GM12878 (cell line): ENCODE data around the gene CCDC57. TPM values are rescaled to one million over a fixed set of nuclear protein-coding genes. Genes with fewer than 3 reads are reported as not detected.

Experiments
- ATAC-seq: fragments of 200-7000 bp; cut with Tn5 transposase; 3 replicates; pipeline ENCODE4 v1.9.1; 2020; ENCODE audit warnings: mild to moderate bottlenecking, moderate library complexity
- BruUV-seq: library from RNA; stranded (reverse); fragments of 400-500 nt; replicated peaks from 2 replicates; lab custom pipeline; 2021; lab: Mats Ljungman, UMichigan
- CTCF ChIA-PET: fragments of 300-600 bp; sonication (Branson Sonifier 250); formaldehyde crosslinking; extraction: SDS; loops from one replicate; lab custom pipeline; 2021; ENCODE audit warnings: inconsistent platforms; lab: Yijun Ruan, JAX
- POLR2A ChIA-PET: fragments of 350-600 bp; formaldehyde crosslinking; extraction: SDS; loops from one replicate; lab custom pipeline; 2021; ENCODE audit warnings: inconsistent platforms; lab: Charles Lee
- RAD21 ChIA-PET: fragments of 300-600 bp; sonication (Branson Sonifier 250); formaldehyde crosslinking; loops from one replicate; lab custom pipeline; 2023; ENCODE audit warnings: antibody characterized with exemption; ENCODE audit not compliant: unreplicated experiment; lab: Charles Lee
- SMC1A ChIA-PET: fragments of 300-600 bp; sonication (Branson Sonifier 250); formaldehyde crosslinking; loops from one replicate; lab custom pipeline; 2023; ENCODE audit not compliant: unreplicated experiment, uncharacterized antibody; lab: Charles Lee
- DNase-seq: peaks from one replicate; pipeline ENCODE4 v3.0.0-alpha.2; 2011; ENCODE audit warnings: low read depth, low spot score
- FAIRE-seq: peaks from 3 replicates; lab custom pipeline; 2011; peaks lifted over from hg19 to GRCh38; lab: Jason Lieb, UNC
- H2AFZ ChIP-seq: 2 replicates; pipeline ENCODE4 v1.6.0; 2011; ENCODE audit warnings: low read depth, low read length, control low read depth; ENCODE audit not compliant: control insufficient read depth
- H3K27ac ChIP-seq: 2 replicates; pipeline ENCODE4 v1.5.1; 2011; ENCODE audit warnings: control low read depth; ENCODE audit not compliant: control insufficient read depth, insufficient read depth
- H3K27me3 ChIP-seq, 2 experiments: replicated peaks in 1 of 2; 2 replicates each; pipeline versions ENCODE4 v1.6.0 to v1.6.1; 2011; ENCODE audit warnings: low read length in 1 of 2; ENCODE audit not compliant: control insufficient read depth in 2 of 2, insufficient read depth in 2 of 2
- H3K36me3 ChIP-seq, 2 experiments: 2 replicates each; pipeline ENCODE4 v1.5.1; 2011; ENCODE audit warnings: low read length in 1 of 2; ENCODE audit not compliant: control insufficient read depth in 2 of 2, insufficient read depth in 2 of 2
- H3K4me1 ChIP-seq: 2 replicates; pipeline ENCODE4 v1.6.1; 2011; ENCODE audit warnings: mild to moderate bottlenecking, low read length, moderate library complexity, mixed read lengths; ENCODE audit not compliant: control insufficient read depth, insufficient read depth
- H3K4me2 ChIP-seq: 2 replicates; pipeline ENCODE4 v1.6.0; 2011; ENCODE audit warnings: control low read depth; ENCODE audit not compliant: control insufficient read depth, insufficient read depth
- H3K4me3 ChIP-seq: fragments of 200-600 bp; sonication (generic); 2 replicates; pipeline ENCODE4 v1.5.1; 2016
- H3K79me2 ChIP-seq: 2 replicates; pipeline ENCODE4 v1.6.0; 2011; ENCODE audit warnings: low read length; ENCODE audit not compliant: control insufficient read depth, insufficient read depth
- H3K9ac ChIP-seq: 2 replicates; pipeline ENCODE4 v1.8.0; 2011; ENCODE audit warnings: low read length, control low read depth, mixed read lengths; ENCODE audit not compliant: control insufficient read depth, insufficient read depth
- H3K9me3 ChIP-seq: replicated peaks from 3 replicates; pipeline ENCODE4 v1.5.1; 2011; ENCODE audit warnings: mild to moderate bottlenecking, low read length; ENCODE audit not compliant: control insufficient read depth, insufficient read depth
- H4K20me1 ChIP-seq: 2 replicates; pipeline ENCODE4 v1.6.0; 2011; ENCODE audit not compliant: control insufficient read depth, insufficient read depth
- ASH2L ChIP-seq: fragments of 300-600, 200-600 bp; sonication (generic); IDR thresholded peaks from 2 replicates; pipeline ENCODE4 v1.6.1; 2017; ENCODE audit warnings: low read depth, mild to moderate bottlenecking, borderline replicate concordance
- ATF2 ChIP-seq: IDR thresholded peaks from 2 replicates; pipeline ENCODE4 v1.6.1; 2012; ENCODE audit warnings: low read length, inconsistent platforms
- CTCF ChIP-seq, 3 experiments: IDR thresholded peaks in 2 of 3; conservative IDR thresholded peaks in 1 of 3; 2 replicates each; pipeline ENCODE4 v1.5.1; 2011; ENCODE audit warnings: low read depth in 3 of 3, low read length in 3 of 3, mild to moderate bottlenecking in 3 of 3, control low read depth in 2 of 3, moderate library complexity in 2 of 3, inconsistent platforms in 1 of 3, mixed read lengths in 1 of 3; ENCODE audit not compliant: control insufficient read depth in 2 of 3, insufficient read depth in 1 of 3; ENCODE audit errors: extremely low read depth in 1 of 3
- IKZF2 ChIP-seq, 2 experiments: fragments of 450-650 bp; IDR thresholded peaks; 2 replicates each; pipeline ENCODE4 v1.6.1; 2017; ENCODE audit warnings: mild to moderate bottlenecking in 2 of 2, moderate library complexity in 2 of 2
- PML ChIP-seq: IDR thresholded peaks from 2 replicates; pipeline ENCODE4 v1.6.1; 2012; ENCODE audit warnings: low read length, inconsistent platforms
- SKIL ChIP-seq: fragments of 450-650 bp; IDR thresholded peaks from 2 replicates; pipeline ENCODE4 v1.6.1; 2017; ENCODE audit warnings: mild to moderate bottlenecking, low read depth, inconsistent platforms; ENCODE audit not compliant: poor library complexity, severe bottlenecking
- ZNF622 ChIP-seq: fragments of 450-650 bp; IDR thresholded peaks from 2 replicates; pipeline ENCODE4 v1.6.1; 2017; ENCODE audit warnings: mild to moderate bottlenecking, inconsistent platforms
- WGBS: methylation state at CpG from one replicate; pipeline ENCODE4 v1.1.6; 2016; ENCODE audit warnings: low lambda C conversion rate; ENCODE audit not compliant: insufficient replicate concordance, insufficient coverage; ENCODE audit errors: missing lambda C conversion rate; 5-methylcytosine and 5-hydroxymethylcytosine counted together
- in situ Hi-C: fragments of 300-500 bp; cut with MboI; formaldehyde crosslinking; loops from 9 replicates; pipeline ENCODE4 v1.14.3; 2018; ENCODE audit warnings: mixed read lengths
- intact Hi-C: fragments of 100-400 bp; cut with micrococcal nuclease; formaldehyde crosslinking; loops from one replicate; pipeline ENCODE4 v1.14.2; 2022; ENCODE audit not compliant: unreplicated experiment
- polyA plus RNA-seq, 11 experiments: library from polyadenylated mRNA; depleted of rRNA in 4 of 11; unstranded in 6 of 11; stranded (reverse) in 5 of 11; fragments of >200 nt; fragmentation: Nextera tagmentation in 4 of 11; fragmentation: Illumina TruSeq in 1 of 11; extraction: Ambion mirVana in 4 of 11; extraction: Trizol in 1 of 11; gene quantifications; 1 replicate in 1 of 11; 2 replicates in 10 of 11; pipeline versions ENCODE4 v1.2.1 to v1.2.3, GENCODE V29; 2011 to 2016; ENCODE audit warnings: inconsistent platforms in 2 of 11, missing spikeins in 2 of 11, low read depth in 1 of 11
- total RNA-seq, 4 experiments: library from RNA; depleted of rRNA in 3 of 4; stranded (reverse); fragments of >200 nt in 3 of 4; fragmentation: Illumina TruSeq in 1 of 4; extraction: Trizol in 1 of 4; gene quantifications; 2 replicates each; pipeline versions ENCODE4 v1.2.1 to v1.2.3, GENCODE V29; 2013 to 2021
- TF ChIP-seq, protein P1 (sequence below): IDR thresholded peaks from 2 replicates; pipeline ENCODE4 v1.6.1; 2011; ENCODE audit warnings: borderline replicate concordance, low read depth, mild to moderate bottlenecking, moderate library complexity, low read length; ENCODE audit not compliant: insufficient read depth, poor library complexity, severe bottlenecking
- TF ChIP-seq, protein P2 (sequence below): fragments of 450-650 bp; IDR thresholded peaks from 2 replicates; pipeline ENCODE4 v1.6.1; 2017; ENCODE audit warnings: borderline replicate concordance

Gene CCDC57
- total and polyA plus RNA-seq, 10 of the 15 experiments (the other 5 are each of a cell fraction or from before 2014, with no cell fraction given), result 5.4 to 123 (median 45.8) TPM

DNA sequence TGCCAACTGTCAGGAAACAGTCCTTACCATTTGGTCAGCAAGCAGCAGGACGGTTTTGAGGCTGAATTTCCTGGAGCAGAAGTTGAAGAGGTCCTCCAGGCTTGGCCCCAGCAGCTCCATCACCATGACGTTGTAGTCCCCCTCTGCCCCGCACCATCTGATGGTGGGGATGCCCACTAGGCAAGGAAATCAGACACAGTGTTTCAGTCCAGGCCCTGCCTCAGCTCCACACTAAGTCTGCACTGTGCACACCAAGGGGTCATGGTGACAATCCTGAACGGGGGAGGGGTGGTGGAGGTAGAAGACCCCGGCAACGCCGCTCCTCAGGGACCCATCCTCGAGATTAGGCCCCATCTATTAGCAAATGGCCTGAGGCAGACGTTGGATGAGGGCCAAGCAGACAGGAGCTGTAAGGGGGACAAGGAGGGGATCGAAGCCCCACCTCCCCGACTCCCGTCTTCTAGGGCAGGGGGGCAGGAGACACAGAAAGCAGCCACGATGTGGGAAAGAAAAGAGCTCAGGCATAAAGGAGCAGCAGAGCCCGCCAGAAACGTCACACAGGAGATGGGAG is 42.8 kb upstream of the CCDC57 start:
- Histone ChIP-seq H3K79me2 (no peaks in the 10 kb centered on the region; the same call in 1 of the 2 replicates), H3K4me3 (no peak overlapping the region), H3K9me3 (no peaks in the 10 kb centered on the region; the same call in 2 of the 3 replicates), H3K9ac (no peak overlapping the region), H3K4me2 (no peak overlapping the region), H4K20me1 (peaks cover 3% of the 10 kb centered on the region; the same call in 1 of the 2 replicates), H3K4me1 (no peaks in the 10 kb centered on the region), H3K27me3 (no peaks in the 10 kb centered on the region), H3K27ac (no peak overlapping the region), H2AFZ (no peak overlapping the region), H3K36me3 (peaks cover 39 to 42% of the 10 kb centered on the region in 2 experiments)
- SMC1A ChIA-PET, result no interaction called here
- BruUV-seq, result no TSS peak
- POLR2A ChIA-PET, result interaction anchor here (1.0 kb wide), 1 partner anchor 92 kb away, joined by 3 read pairs; no protein-coding TSS in a partner anchor
- intact Hi-C loops (no loop called here), in situ Hi-C loops (no loop called here)
- RAD21 ChIA-PET, result no interaction called here
- no peak for DNase-seq
- CTCF ChIA-PET, result interaction anchor here (0.6 to 1.2 kb wide), 2 partner anchors 28 to 53 kb away, joined by 3 read pairs; no protein-coding TSS in a partner anchor
- TF ChIP-seq SKIL (no peak), ZNF622 (no peak), IKZF2 (IDR thresholded peaks at IDR 0.05) (no peak), ATF2 (no peak), ASH2L (no peak), PML (peak; percentile 39; the same call in 1 of the 2 replicates), CTCF (IDR thresholded peaks at IDR 0.05 in 2 of 3, conservative IDR thresholded peaks at IDR 0.05 in 1 of 3; ENCODE audit: control insufficient read depth in 2 of 3, extremely low read depth in 1 of 3, insufficient read depth in 1 of 3, low read depth in 3 of 3, low read length in 3 of 3) (no peak)
- TF ChIP-seq, protein P1, sequence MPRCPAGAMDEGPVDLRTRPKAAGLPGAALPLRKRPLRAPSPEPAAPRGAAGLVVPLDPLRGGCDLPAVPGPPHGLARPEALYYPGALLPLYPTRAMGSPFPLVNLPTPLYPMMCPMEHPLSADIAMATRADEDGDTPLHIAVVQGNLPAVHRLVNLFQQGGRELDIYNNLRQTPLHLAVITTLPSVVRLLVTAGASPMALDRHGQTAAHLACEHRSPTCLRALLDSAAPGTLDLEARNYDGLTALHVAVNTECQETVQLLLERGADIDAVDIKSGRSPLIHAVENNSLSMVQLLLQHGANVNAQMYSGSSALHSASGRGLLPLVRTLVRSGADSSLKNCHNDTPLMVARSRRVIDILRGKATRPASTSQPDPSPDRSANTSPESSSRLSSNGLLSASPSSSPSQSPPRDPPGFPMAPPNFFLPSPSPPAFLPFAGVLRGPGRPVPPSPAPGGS, result peak; percentile 10
- TF ChIP-seq, protein P2, sequence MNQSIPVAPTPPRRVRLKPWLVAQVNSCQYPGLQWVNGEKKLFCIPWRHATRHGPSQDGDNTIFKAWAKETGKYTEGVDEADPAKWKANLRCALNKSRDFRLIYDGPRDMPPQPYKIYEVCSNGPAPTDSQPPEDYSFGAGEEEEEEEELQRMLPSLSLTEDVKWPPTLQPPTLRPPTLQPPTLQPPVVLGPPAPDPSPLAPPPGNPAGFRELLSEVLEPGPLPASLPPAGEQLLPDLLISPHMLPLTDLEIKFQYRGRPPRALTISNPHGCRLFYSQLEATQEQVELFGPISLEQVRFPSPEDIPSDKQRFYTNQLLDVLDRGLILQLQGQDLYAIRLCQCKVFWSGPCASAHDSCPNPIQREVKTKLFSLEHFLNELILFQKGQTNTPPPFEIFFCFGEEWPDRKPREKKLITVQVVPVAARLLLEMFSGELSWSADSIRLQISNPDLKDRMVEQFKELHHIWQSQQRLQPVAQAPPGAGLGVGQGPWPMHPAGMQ, result no peak
- no peak for FAIRE-seq
- 97% methylated on average over 15 of the region's 15 CpGs for WGBS
- ATAC-seq, result no peak
